H1 (cell line): ENCODE measurements around the gene YBX2. TPM values are rescaled to one million over a fixed set of nuclear protein-coding genes. Genes with fewer than 3 reads are reported as not detected.

ENCODE experiments used
- CTCF ChIA-PET: fragments of 300-600 bp; sonication (Branson Sonifier 250); formaldehyde crosslinking; loops from one replicate; lab custom pipeline; 2021; ENCODE audit not compliant: partially characterized antibody; lab: Charles Lee
- POLR2A ChIA-PET: fragments of 300-600 bp; sonication (Branson Sonifier 250); formaldehyde crosslinking; loops from one replicate; lab custom pipeline; 2021; ENCODE audit warnings: inconsistent platforms; ENCODE audit not compliant: partially characterized antibody; lab: Charles Lee
- DNase-seq, 2 experiments: peaks; one replicate each; pipeline versions ENCODE4 v3.0.0 to v3.0.0-alpha.2; 2010 to 2022; ENCODE audit warnings: low spot score in 2 of 2, low read depth in 1 of 2, mixed read lengths in 1 of 2
- FAIRE-seq: peaks from 2 replicates; lab custom pipeline; 2011; peaks lifted over from hg19 to GRCh38; lab: Jason Lieb, UNC
- H2AFZ ChIP-seq: 2 replicates; pipeline ENCODE4 v1.8.1; 2012; ENCODE audit warnings: low read length, inconsistent platforms
- H2AK5ac ChIP-seq: 2 replicates; pipeline ENCODE4 v1.6.1; 2013; ENCODE audit warnings: low read depth, low read length
- H2BK120ac ChIP-seq: replicated peaks from 2 replicates; pipeline ENCODE3; 2013; ENCODE audit warnings: low read depth, low read length, inconsistent platforms
- H2BK12ac ChIP-seq: 2 replicates; pipeline ENCODE4 v1.6.1; 2013; ENCODE audit warnings: low read depth, low read length
- H2BK15ac ChIP-seq: 2 replicates; pipeline ENCODE4 v1.6.1; 2013; ENCODE audit warnings: low read length
- H2BK20ac ChIP-seq: 2 replicates; pipeline ENCODE4 v1.6.1; 2013; ENCODE audit warnings: low read length
- H2BK5ac ChIP-seq: 2 replicates; pipeline ENCODE4 v1.6.1; 2013; ENCODE audit warnings: low read depth, low read length
- H3K14ac ChIP-seq: 2 replicates; pipeline ENCODE4 v1.6.1; 2013; ENCODE audit warnings: inconsistent platforms; ENCODE audit not compliant: insufficient read length
- H3K18ac ChIP-seq: 2 replicates; pipeline ENCODE4 v1.6.1; 2013; ENCODE audit warnings: low read length; ENCODE audit errors: extremely low read depth
- H3K23ac ChIP-seq: 2 replicates; pipeline ENCODE4 v1.6.1; 2013; ENCODE audit warnings: inconsistent platforms; ENCODE audit not compliant: insufficient read length
- H3K23me2 ChIP-seq: 2 replicates; pipeline ENCODE4 v1.6.1; 2013; ENCODE audit warnings: low read depth, low read length
- H3K27ac ChIP-seq: 2 replicates; pipeline ENCODE4 v1.6.1; 2011; ENCODE audit warnings: low read depth, low read length, inconsistent platforms
- H3K27me3 ChIP-seq, 4 experiments: replicated peaks in 1 of 4; 1 replicate in 1 of 4; 2 replicates in 3 of 4; pipeline versions ENCODE4 v1.6.1 to v1.8.1; 2011 to 2013; ENCODE audit warnings: low read length in 3 of 4, mild to moderate bottlenecking in 3 of 4, inconsistent platforms in 2 of 4, mixed read lengths in 2 of 4, moderate library complexity in 1 of 4; ENCODE audit not compliant: control insufficient read depth in 3 of 4, insufficient read depth in 3 of 4; ENCODE audit errors: extremely low read depth in 1 of 4
- H3K36me3 ChIP-seq, 4 experiments: 2 replicates each; pipeline versions ENCODE4 v1.6.1 to v1.8.1; 2011 to 2013; ENCODE audit warnings: mild to moderate bottlenecking in 4 of 4, low read length in 3 of 4, moderate library complexity in 2 of 4, control low read depth in 1 of 4, inconsistent platforms in 1 of 4; ENCODE audit not compliant: insufficient read depth in 4 of 4, control insufficient read depth in 2 of 4
- H3K4ac ChIP-seq: replicated peaks from 2 replicates; pipeline ENCODE3; 2013; ENCODE audit warnings: low read length, low read depth, mixed read lengths, inconsistent platforms; ENCODE audit not compliant: insufficient read length
- H3K4me1 ChIP-seq, 4 experiments: replicated peaks in 1 of 4; 1 replicate in 1 of 4; 2 replicates in 3 of 4; pipeline versions ENCODE4 v1.6.1 to v1.8.1; 2011 to 2013; ENCODE audit warnings: low read length in 3 of 4, inconsistent platforms in 2 of 4, mixed read lengths in 1 of 4; ENCODE audit not compliant: insufficient read depth in 4 of 4, control insufficient read depth in 3 of 4
- H3K4me2 ChIP-seq, 2 experiments: 2 replicates each; pipeline versions ENCODE4 v1.6.1 to v1.8.1; 2011 to 2013; ENCODE audit warnings: low read depth in 2 of 2, low read length in 2 of 2, control low read depth in 1 of 2, inconsistent platforms in 1 of 2, mild to moderate bottlenecking in 1 of 2; ENCODE audit not compliant: insufficient read depth in 1 of 2
- H3K4me3 ChIP-seq, 4 experiments: fragments of 200-600, 300-600 bp in 1 of 4; sonication (generic), shearing (Covaris generic), sonication (Bioruptor Twin) in 1 of 4; 2 replicates each; pipeline versions ENCODE4 v1.5.1 to v1.8.1; 2011 to 2016; ENCODE audit warnings: low read length in 4 of 4, low read depth in 3 of 4, control low read depth in 2 of 4, inconsistent platforms in 2 of 4, mild to moderate bottlenecking in 2 of 4, mixed read lengths in 1 of 4, moderate library complexity in 1 of 4; ENCODE audit not compliant: insufficient read depth in 2 of 4; ENCODE audit errors: extremely low read depth in 1 of 4
- H3K56ac ChIP-seq: replicated peaks from 2 replicates; pipeline ENCODE3; 2013; ENCODE audit warnings: low read depth, mild to moderate bottlenecking, mixed read lengths, low read length, inconsistent platforms; ENCODE audit not compliant: insufficient read length
- H3K79me1 ChIP-seq: 2 replicates; pipeline ENCODE4 v1.6.1; 2013; ENCODE audit warnings: low read depth, low read length, control low read depth
- H3K79me2 ChIP-seq, 2 experiments: 2 replicates each; pipeline versions ENCODE4 v1.6.1 to v1.8.1; 2012 to 2013; ENCODE audit warnings: low read length in 2 of 2, mild to moderate bottlenecking in 2 of 2, inconsistent platforms in 1 of 2; ENCODE audit not compliant: insufficient read depth in 2 of 2, control insufficient read depth in 1 of 2
- H3K9ac ChIP-seq, 4 experiments: replicated peaks in 1 of 4; 1 replicate in 1 of 4; 2 replicates in 3 of 4; pipeline versions ENCODE4 v1.6.1 to v1.8.1; 2011 to 2013; ENCODE audit warnings: low read depth in 3 of 4, low read length in 3 of 4, control low read depth in 2 of 4, mild to moderate bottlenecking in 2 of 4, moderate library complexity in 2 of 4, inconsistent platforms in 1 of 4; ENCODE audit errors: extremely low read depth in 1 of 4
- H3K9me3 ChIP-seq, 2 experiments: 2 replicates each; pipeline versions ENCODE4 v1.6.1 to v1.8.1; 2012 to 2013; ENCODE audit warnings: mild to moderate bottlenecking in 2 of 2, moderate library complexity in 2 of 2, control low read depth in 1 of 2, inconsistent platforms in 1 of 2, low read depth in 1 of 2, low read length in 1 of 2, mixed read lengths in 1 of 2; ENCODE audit not compliant: insufficient read depth in 2 of 2
- H4K20me1 ChIP-seq, 2 experiments: replicated peaks in 1 of 2; 2 replicates each; pipeline versions ENCODE3 to v1.8.1; 2011 to 2013; ENCODE audit warnings: inconsistent platforms in 2 of 2, low read length in 2 of 2, mild to moderate bottlenecking in 1 of 2; ENCODE audit not compliant: insufficient read depth in 2 of 2, control insufficient read depth in 1 of 2
- H4K5ac ChIP-seq: 2 replicates; pipeline ENCODE4 v1.6.1; 2013; ENCODE audit warnings: low read length, low read depth, mixed read lengths, inconsistent platforms; ENCODE audit not compliant: insufficient read length
- H4K8ac ChIP-seq: 2 replicates; pipeline ENCODE4 v1.8.0; 2013; ENCODE audit warnings: mild to moderate bottlenecking, moderate library complexity, low read length, inconsistent platforms; ENCODE audit not compliant: insufficient read depth; ENCODE audit errors: extremely low read depth
- H4K91ac ChIP-seq: replicated peaks from 2 replicates; pipeline ENCODE3; 2013; ENCODE audit warnings: low read length, mixed read lengths, inconsistent platforms; ENCODE audit not compliant: insufficient read length
- CEBPB ChIP-seq: IDR thresholded peaks from 2 replicates; pipeline ENCODE4 v1.6.1; 2012; ENCODE audit warnings: low read depth, low read length
- EP300 ChIP-seq, 2 experiments: IDR thresholded peaks; 1 replicate in 1 of 2; 2 replicates in 1 of 2; pipeline ENCODE4 v1.6.1; 2011 to 2012; ENCODE audit warnings: low read depth in 2 of 2, low read length in 2 of 2, mild to moderate bottlenecking in 2 of 2, borderline replicate concordance in 1 of 2, inconsistent platforms in 1 of 2, moderate library complexity in 1 of 2
- POLR2AphosphoS5 ChIP-seq: IDR thresholded peaks from 2 replicates; pipeline ENCODE4 v1.6.1; 2011; ENCODE audit warnings: low read depth, low read length
- RFX5 ChIP-seq: IDR thresholded peaks from 2 replicates; pipeline ENCODE4 v1.6.1; 2011; ENCODE audit warnings: low read depth, low read length, improper control_type of control experiment, borderline replicate concordance
- YY1 ChIP-seq: IDR thresholded peaks from 2 replicates; pipeline ENCODE4 v1.6.1; 2011; ENCODE audit warnings: low read depth, mild to moderate bottlenecking, low read length
- WGBS, 2 experiments: shearing (Covaris generic) in 1 of 2; methylation state at CpG; one replicate each; pipeline versions ENCODE4 v1.1.6 to v1.1.7; 2013 to 2015; ENCODE audit warnings: low lambda C conversion rate in 2 of 2, mixed read lengths in 2 of 2, inconsistent platforms in 1 of 2, low coverage in 1 of 2, missing lambda C conversion rate in 1 of 2; ENCODE audit not compliant: insufficient replicate concordance in 2 of 2, insufficient coverage in 1 of 2, insufficient read length in 1 of 2; ENCODE audit errors: extremely low coverage in 1 of 2, missing lambda C conversion rate in 1 of 2; 5-methylcytosine and 5-hydroxymethylcytosine counted together
- polyA plus RNA-seq, 7 experiments: library from polyadenylated mRNA; depleted of rRNA in 3 of 7; stranded (reverse) in 5 of 7; unstranded in 2 of 7; fragments of >200 nt in 5 of 7; fragments of 200-250 nt in 2 of 7; gene quantifications; 1 replicate in 5 of 7; 2 replicates in 1 of 7; 4 replicates in 1 of 7; pipeline versions ENCODE4 v1.2.1 to v1.2.3, GENCODE V29; 2011 to 2013; ENCODE audit warnings: missing spikeins in 2 of 7, mixed read lengths in 2 of 7
- total RNA-seq: library from RNA; stranded (reverse); fragmentation: NEBNext Ultra II Directional; extraction: Animal tissue kit (Norgen Biotek cat#: 25700); gene quantifications from 2 replicates; pipeline ENCODE4 v1.2.1, GENCODE V29; 2021

Gene YBX2
- total and polyA plus RNA-seq, 2 of the 8 experiments (the other 6 are each of a cell fraction or from before 2014, with no cell fraction given) = 19.2 to 30.5 TPM

GRCh38 chr17:7341842-7342241, 47.4 kb upstream of the YBX2 start:
- no peaks in the 10 kb centered on the region for H3K79me1 ChIP-seq
- H2BK15ac ChIP-seq = no peak overlapping the region
- FAIRE-seq (no peak), DNase-seq (no peak)
- no peak overlapping the region for H2AFZ ChIP-seq
- no peaks in the 10 kb centered on the region for H3K9me3 ChIP-seq
- no peak overlapping the region for H3K4me3 ChIP-seq
- 91% methylated on average over 12 of the region's 13 CpGs; no CpG with 5 or more reads in 1 of the 2 experiments for WGBS, 2 experiments
- CTCF ChIA-PET = interaction anchor here (0.6 to 14.1 kb wide), 6 partner anchors 8 to 196 kb away, joined by 3 to 167 read pairs (median 3); partner anchors contain the start of gene NEURL4
- H3K36me3 ChIP-seq = no peaks in the 10 kb centered on the region; a peak in 1 of 8 replicates
- H3K23me2 ChIP-seq = no peaks in the 10 kb centered on the region; the same call in 1 of the 2 replicates
- no peak overlapping the region; the same call in 1 of the 2 replicates for H2BK5ac ChIP-seq
- H3K27me3 ChIP-seq = no peaks in the 10 kb centered on the region
- no peaks in the 10 kb centered on the region for H4K20me1 ChIP-seq
- H2BK20ac ChIP-seq = no peak overlapping the region
- H3K56ac ChIP-seq = no peak overlapping the region
- no peak overlapping the region for H4K8ac ChIP-seq
- no peak overlapping the region for H2AK5ac ChIP-seq
- H2BK120ac ChIP-seq = no peak overlapping the region
- no peaks in the 10 kb centered on the region for H3K79me2 ChIP-seq
- POLR2A ChIA-PET = interaction anchor here (0.7 to 1.5 kb wide), 5 partner anchors 12 to 79 kb away, joined by 3 to 7 read pairs (median 5); no protein-coding TSS in a partner anchor
- no peak overlapping the region for H3K18ac ChIP-seq
- H4K91ac ChIP-seq = no peak overlapping the region
- H4K5ac ChIP-seq = no peak overlapping the region
- no peak overlapping the region for H3K14ac ChIP-seq
- no peak overlapping the region for H3K23ac ChIP-seq
- no peak overlapping the region for H3K27ac ChIP-seq
- H3K9ac ChIP-seq = no peak overlapping the region
- H3K4me2 ChIP-seq = no peak overlapping the region
- H3K4ac ChIP-seq = no peak overlapping the region
- H3K4me1 ChIP-seq = peaks cover 0 to 8% (median 5%) of the 10 kb centered on the region in 4 experiments; a peak in 6 of 7 replicates
- TF ChIP-seq YY1 (no peak), RFX5 (no peak), POLR2AphosphoS5 (no peak), CEBPB (no peak), EP300 (IDR thresholded peaks at IDR 0.05; ENCODE audit: borderline replicate concordance in 1 of 2, low read depth in 2 of 2, low read length in 2 of 2) (no peak)
- H2BK12ac ChIP-seq = no peak overlapping the region
